ENCODE measurements around the gene UBAC1. TPM values are rescaled to one million over a fixed set of nuclear protein-coding genes. Genes with fewer than 3 reads are reported as not detected.
"Not testable (repeated sequence)": the region's sequence is repeated elsewhere in the genome, so short reads cannot be mapped to it uniquely, and the experiment has no call there.

UBAC1 gene
- total RNA-seq, 2 experiments from 2014 or later, result 16.4 to 19.6 TPM

GRCh38 chr9:135948446-135948845 lies 12.7 kb downstream of the UBAC1 start:
- DNase-seq, result peak in 1 of 14 experiments; percentile 6
- Histone ChIP-seq H3K4me3 (ENCODE audit: low read length) (no peak overlapping the region), H3K4me1 (ENCODE audit: insufficient read depth, low read length) (no peaks in the 10 kb centered on the region), H3K27ac (ENCODE audit: low read depth in 1 of 2, low read length in 2 of 2) (no peak overlapping the region), H3K27me3 (ENCODE audit: control insufficient read depth in 1 of 2, insufficient read depth in 2 of 2, low read length in 2 of 2) (no peaks in the 10 kb centered on the region), H3K36me3 (ENCODE audit: insufficient read depth, low read length) (peaks cover 61% of the 10 kb centered on the region), H3K9me3 (ENCODE audit: control insufficient read depth in 1 of 2, insufficient read depth in 1 of 2, low read length in 2 of 2) (no peaks in the 10 kb centered on the region)
- CTCF ChIA-PET, result no interaction called here
- H3K4me3 Mint-ChIP-seq, result no peak overlapping the region
- peaks cover 80% of the 10 kb centered on the region for H3K36me3 Mint-ChIP-seq (ENCODE audit: low read depth)
- H3K9me3 Mint-ChIP-seq, result no peaks in the 10 kb centered on the region
- POLR2A ChIA-PET, result interaction anchor here (0.6 kb wide), 1 partner anchor 371 kb away, joined by 3 read pairs; no protein-coding TSS in a partner anchor
- no peaks in the 10 kb centered on the region for H3K27me3 Mint-ChIP-seq
- TF ChIP-seq, protein P1, sequence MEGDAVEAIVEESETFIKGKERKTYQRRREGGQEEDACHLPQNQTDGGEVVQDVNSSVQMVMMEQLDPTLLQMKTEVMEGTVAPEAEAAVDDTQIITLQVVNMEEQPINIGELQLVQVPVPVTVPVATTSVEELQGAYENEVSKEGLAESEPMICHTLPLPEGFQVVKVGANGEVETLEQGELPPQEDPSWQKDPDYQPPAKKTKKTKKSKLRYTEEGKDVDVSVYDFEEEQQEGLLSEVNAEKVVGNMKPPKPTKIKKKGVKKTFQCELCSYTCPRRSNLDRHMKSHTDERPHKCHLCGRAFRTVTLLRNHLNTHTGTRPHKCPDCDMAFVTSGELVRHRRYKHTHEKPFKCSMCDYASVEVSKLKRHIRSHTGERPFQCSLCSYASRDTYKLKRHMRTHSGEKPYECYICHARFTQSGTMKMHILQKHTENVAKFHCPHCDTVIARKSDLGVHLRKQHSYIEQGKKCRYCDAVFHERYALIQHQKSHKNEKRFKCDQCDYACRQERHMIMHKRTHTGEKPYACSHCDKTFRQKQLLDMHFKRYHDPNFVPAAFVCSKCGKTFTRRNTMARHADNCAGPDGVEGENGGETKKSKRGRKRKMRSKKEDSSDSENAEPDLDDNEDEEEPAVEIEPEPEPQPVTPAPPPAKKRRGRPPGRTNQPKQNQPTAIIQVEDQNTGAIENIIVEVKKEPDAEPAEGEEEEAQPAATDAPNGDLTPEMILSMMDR (IDR thresholded peaks at IDR 0.05), result no peak
- no peak for ATAC-seq (ENCODE audit: poor library complexity)
- peaks cover 5% of the 10 kb centered on the region for H3K4me1 Mint-ChIP-seq (ENCODE audit: low read depth)
- intact Hi-C loops (cut with DNase I, micrococcal nuclease), result no loop called here
- no peak overlapping the region for H3K27ac Mint-ChIP-seq

GRCh38 chr9:135947582-135947981 lies 13.6 kb downstream of the UBAC1 start:
- POLR2A ChIA-PET, result no interaction called here
- H3K36me3 ChIP-seq (ENCODE audit: insufficient read depth, low read length), result peaks cover 56% of the 10 kb centered on the region
- TF ChIP-seq, protein P1 (IDR thresholded peaks at IDR 0.05), result no peak
- no peak overlapping the region for H3K4me3 ChIP-seq (ENCODE audit: low read length)
- no peak for ATAC-seq (ENCODE audit: poor library complexity)
- CTCF ChIA-PET, result no interaction called here
- H3K4me1 ChIP-seq (ENCODE audit: insufficient read depth, low read length), result no peaks in the 10 kb centered on the region
- Mint-ChIP-seq H3K36me3 (ENCODE audit: low read depth) (peaks cover 82% of the 10 kb centered on the region), H3K27me3 (no peaks in the 10 kb centered on the region), H3K9me3 (no peaks in the 10 kb centered on the region), H3K4me3 (no peak overlapping the region), H3K27ac (no peak overlapping the region), H3K4me1 (ENCODE audit: low read depth) (peaks cover 5% of the 10 kb centered on the region)
- no peaks in the 10 kb centered on the region for H3K27me3 ChIP-seq (ENCODE audit: control insufficient read depth in 1 of 2, insufficient read depth in 2 of 2, low read length in 2 of 2)
- DNase-seq, result no peak
- intact Hi-C loops (cut with DNase I, micrococcal nuclease), result no loop called here
- no peaks in the 10 kb centered on the region for H3K9me3 ChIP-seq (ENCODE audit: control insufficient read depth in 1 of 2, insufficient read depth in 1 of 2, low read length in 2 of 2)
- no peak overlapping the region for H3K27ac ChIP-seq (ENCODE audit: low read depth in 1 of 2, low read length in 2 of 2)

DNA sequence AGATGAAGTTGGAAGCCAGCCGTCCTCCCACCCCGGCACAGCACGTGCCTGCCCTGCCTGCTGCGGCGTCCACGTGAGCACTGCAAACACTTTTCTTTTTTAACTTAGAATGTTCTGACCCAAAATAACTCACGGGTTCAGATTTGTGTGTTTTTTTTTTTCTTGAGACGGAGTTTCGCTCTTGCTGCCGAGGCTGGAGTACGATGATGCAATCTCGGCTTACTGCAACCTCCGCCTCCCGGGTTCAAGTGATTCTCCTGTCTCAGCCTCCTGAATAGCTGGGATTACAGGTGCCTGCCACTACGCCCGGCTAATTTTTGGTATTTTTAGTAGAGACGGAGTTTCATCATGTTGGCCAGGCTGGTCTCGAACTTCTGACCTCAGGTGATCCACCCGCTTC lies 14.1 kb downstream of the UBAC1 start:
- H3K27ac ChIP-seq (ENCODE audit: low read depth in 1 of 2, low read length in 2 of 2); DNase-seq; H3K27me3 Mint-ChIP-seq; H3K4me1 ChIP-seq (ENCODE audit: insufficient read depth, low read length); H3K4me3 Mint-ChIP-seq; H3K27ac Mint-ChIP-seq; intact Hi-C loops (cut with DNase I, micrococcal nuclease); POLR2A ChIA-PET; H3K9me3 ChIP-seq (ENCODE audit: control insufficient read depth in 1 of 2, insufficient read depth in 1 of 2, low read length in 2 of 2); H3K4me3 ChIP-seq (ENCODE audit: low read length); H3K27me3 ChIP-seq (ENCODE audit: control insufficient read depth in 1 of 2, insufficient read depth in 2 of 2, low read length in 2 of 2); CTCF ChIA-PET; H3K4me1 Mint-ChIP-seq (ENCODE audit: low read depth); ATAC-seq (ENCODE audit: poor library complexity); H3K9me3 Mint-ChIP-seq: not testable (repeated sequence)
- H3K36me3 ChIP-seq (ENCODE audit: insufficient read depth, low read length), result peaks cover 52% of the 10 kb centered on the region
- H3K36me3 Mint-ChIP-seq (ENCODE audit: low read depth), result peaks cover 80% of the 10 kb centered on the region

GRCh38 chr9:135946392-135946994 lies 14.7 kb downstream of the UBAC1 start:
- Mint-ChIP-seq H3K9me3 (no peaks in the 10 kb centered on the region), H3K4me3 (no peak overlapping the region), H3K4me1 (ENCODE audit: low read depth) (peaks cover 5% of the 10 kb centered on the region), H3K27me3 (no peaks in the 10 kb centered on the region), H3K36me3 (ENCODE audit: low read depth) (peaks cover 82% of the 10 kb centered on the region), H3K27ac (no peak overlapping the region)
- peak in 1 of 14 experiments; percentile 8 for DNase-seq
- no peaks in the 10 kb centered on the region for H3K4me1 ChIP-seq (ENCODE audit: insufficient read depth, low read length)
- no peaks in the 10 kb centered on the region for H3K9me3 ChIP-seq (ENCODE audit: control insufficient read depth in 1 of 2, insufficient read depth in 1 of 2, low read length in 2 of 2)
- peaks cover 49% of the 10 kb centered on the region for H3K36me3 ChIP-seq (ENCODE audit: insufficient read depth, low read length)
- no peak for ATAC-seq (ENCODE audit: poor library complexity)
- CTCF ChIA-PET, result no interaction called here
- TF ChIP-seq, protein P1 (IDR thresholded peaks at IDR 0.05), result no peak
- POLR2A ChIA-PET, result no interaction called here
- no peaks in the 10 kb centered on the region for H3K27me3 ChIP-seq (ENCODE audit: control insufficient read depth in 1 of 2, insufficient read depth in 2 of 2, low read length in 2 of 2)
- intact Hi-C loops (cut with DNase I, micrococcal nuclease), result no loop called here
- H3K27ac ChIP-seq (ENCODE audit: low read depth in 1 of 2, low read length in 2 of 2), result no peak overlapping the region
- H3K4me3 ChIP-seq (ENCODE audit: low read length), result no peak overlapping the region
